CD14-positive monocyte (primary cell): ENCODE results near the gene PIP5K1B. TPM values are rescaled to one million over a fixed set of nuclear protein-coding genes. Genes with fewer than 3 reads are reported as not detected.

Experiments used
- DNase-seq, 3 donors: peaks; one replicate each; pipeline ENCODE4 v3.0.0-alpha.2; 2011 to 2022
- H2AFZ ChIP-seq: 2 replicates; pipeline ENCODE4 v1.6.0; 2012; ENCODE audit warnings: mild to moderate bottlenecking, low read depth, low read length, inconsistent platforms; ENCODE audit not compliant: insufficient read depth, poor library complexity, severe bottlenecking
- H3K27ac ChIP-seq, 2 donors: 1 replicate in 1 of 2; 2 replicates in 1 of 2; pipeline ENCODE4 v1.5.1; 2012 to 2013; ENCODE audit warnings: low read length in 2 of 2, control low read depth in 1 of 2, inconsistent platforms in 1 of 2, low read depth in 1 of 2, mild to moderate bottlenecking in 1 of 2
- H3K27me3 ChIP-seq, 2 donors: one replicate each; pipeline versions ENCODE4 v1.6.0 to v1.6.1; 2011 to 2013; ENCODE audit warnings: low read length in 2 of 2; ENCODE audit not compliant: control insufficient read depth in 2 of 2, insufficient read depth in 2 of 2
- H3K36me3 ChIP-seq, 2 donors: replicated peaks in 1 of 2; 1 replicate in 1 of 2; 2 replicates in 1 of 2; pipeline versions ENCODE4 v1.5.1 to v1.6.1; 2012 to 2013; ENCODE audit warnings: low read length in 2 of 2, control low read depth in 1 of 2, inconsistent platforms in 1 of 2, mild to moderate bottlenecking in 1 of 2; ENCODE audit not compliant: insufficient read depth in 2 of 2, control insufficient read depth in 1 of 2
- H3K4me1 ChIP-seq, 2 donors: 1 replicate in 1 of 2; 2 replicates in 1 of 2; pipeline versions ENCODE4 v1.5.1 to v1.6.1; 2012 to 2013; ENCODE audit warnings: low read length in 2 of 2, control low read depth in 1 of 2, inconsistent platforms in 1 of 2, mild to moderate bottlenecking in 1 of 2, moderate library complexity in 1 of 2; ENCODE audit not compliant: insufficient read depth in 2 of 2, control insufficient read depth in 1 of 2
- H3K4me2 ChIP-seq: replicated peaks from 2 replicates; pipeline ENCODE3; 2012; ENCODE audit warnings: low read length, moderate library complexity, mild to moderate bottlenecking; ENCODE audit not compliant: poor library complexity, severe bottlenecking; ENCODE audit errors: extremely low read depth
- H3K4me3 ChIP-seq, 3 experiments: fragments of 200-600 bp in 1 of 3; sonication (generic) in 1 of 3; replicated peaks in 1 of 3; 1 replicate in 2 of 3; 2 replicates in 1 of 3; pipeline ENCODE4 v1.5.1; 2011 to 2013; ENCODE audit warnings: low read length in 3 of 3, mild to moderate bottlenecking in 3 of 3, control low read depth in 2 of 3, low read depth in 2 of 3, inconsistent platforms in 1 of 3, moderate library complexity in 1 of 3
- H3K79me2 ChIP-seq: 2 replicates; pipeline ENCODE4 v1.6.0; 2012; ENCODE audit warnings: mild to moderate bottlenecking, control low read depth, inconsistent platforms, low read length, moderate library complexity; ENCODE audit not compliant: insufficient read depth
- H3K9ac ChIP-seq: 2 replicates; pipeline ENCODE4 v1.6.0; 2017; ENCODE audit warnings: low read length, mild to moderate bottlenecking; ENCODE audit not compliant: insufficient read depth, poor library complexity, severe bottlenecking
- H3K9me3 ChIP-seq, 2 donors: replicated peaks in 1 of 2; 1 replicate in 1 of 2; 2 replicates in 1 of 2; pipeline versions ENCODE4 v1.5.1 to v1.6.1; 2012 to 2013; ENCODE audit warnings: low read length in 2 of 2, control low read depth in 1 of 2; ENCODE audit not compliant: control insufficient read depth in 1 of 2, insufficient read depth in 1 of 2
- H4K20me1 ChIP-seq: 2 replicates; pipeline ENCODE4 v1.6.0; 2012; ENCODE audit warnings: mild to moderate bottlenecking, low read length, control low read depth, moderate library complexity; ENCODE audit not compliant: insufficient read depth
- H3K27ac Mint-ChIP-seq, 7 donors: one replicate each; pipeline ENCODE4 v1.8.0; 2020; ENCODE audit warnings: mild to moderate bottlenecking in 7 of 7, mixed read lengths in 7 of 7, moderate library complexity in 6 of 7, inconsistent platforms in 2 of 7
- H3K27me3 Mint-ChIP-seq, 3 donors: one replicate each; pipeline ENCODE4 v1.8.0; 2021 to 2022; ENCODE audit warnings: low read depth in 3 of 3, mild to moderate bottlenecking in 3 of 3, mixed read lengths in 3 of 3, moderate library complexity in 3 of 3, inconsistent platforms in 1 of 3
- H3K36me3 Mint-ChIP-seq, 2 donors: one replicate each; pipeline ENCODE4 v1.8.0; 2020; ENCODE audit warnings: mixed read lengths in 2 of 2, inconsistent platforms in 1 of 2, mild to moderate bottlenecking in 1 of 2
- H3K4me1 Mint-ChIP-seq: one replicate; pipeline ENCODE4 v1.8.0; 2020; ENCODE audit warnings: mild to moderate bottlenecking, mixed read lengths
- H3K4me3 Mint-ChIP-seq, 2 donors: one replicate each; pipeline ENCODE4 v1.8.0; 2020; ENCODE audit warnings: mild to moderate bottlenecking in 2 of 2, mixed read lengths in 2 of 2, moderate library complexity in 1 of 2
- H3K9me3 Mint-ChIP-seq, 7 donors: one replicate each; pipeline ENCODE4 v1.8.0; 2020 to 2022; ENCODE audit warnings: mixed read lengths in 7 of 7, mild to moderate bottlenecking in 6 of 7, moderate library complexity in 6 of 7, inconsistent platforms in 2 of 7
- CTCF ChIP-seq: fragments of 200-600 bp; IDR thresholded peaks from one replicate; pipeline ENCODE4 v1.8.0; 2022; ENCODE audit warnings: antibody characterized with exemption, mild to moderate bottlenecking
- WGBS: methylation state at CpG from one replicate; pipeline ENCODE4 v1.1.5; 2013; ENCODE audit warnings: missing lambda C conversion rate; ENCODE audit not compliant: insufficient coverage; 5-methylcytosine and 5-hydroxymethylcytosine counted together
- intact Hi-C, 2 donors: fragments of 100-400 bp; cut with micrococcal nuclease; formaldehyde crosslinking; loops; one replicate each; pipeline versions ENCODE4 v1.15.0 to v1.15.1; 2023
- polyA plus RNA-seq, 3 donors: library from polyadenylated mRNA; depleted of rRNA in 1 of 3; unstranded in 2 of 3; stranded (reverse) in 1 of 3; fragments of 300-500 nt in 2 of 3; fragments of >200 nt in 1 of 3; fragmentation: Illumina TruSeq in 2 of 3; gene quantifications; 1 replicate in 2 of 3; 2 replicates in 1 of 3; pipeline ENCODE4 v1.2.3, GENCODE V29; 2012 to 2021

Gene PIP5K1B
- polyA plus RNA-seq, 3 donors = 0.18 to 4.1 (median 0.87) TPM

GRCh38 chr9:68966496-68966944, 261.5 kb downstream of the PIP5K1B start:
- Histone ChIP-seq H3K4me3 (no peak overlapping the region), H3K27me3 (no peaks in the 10 kb centered on the region), H3K9me3 (no peaks in the 10 kb centered on the region), H2AFZ (no peak overlapping the region), H3K4me1 (peaks cover 12 to 13% of the 10 kb centered on the region in 2 donors), H3K79me2 (no peaks in the 10 kb centered on the region), H3K9ac (no peak overlapping the region), H3K4me2 (no peak overlapping the region), H3K36me3 (peaks cover 0 to 8% of the 10 kb centered on the region in 2 donors), H4K20me1 (peaks cover 35% of the 10 kb centered on the region), H3K27ac (peak overlapping the region in 1 of 2 donors; percentile 54)
- WGBS = no CpG with 5 or more reads among the region's 1 CpG
- peak overlapping the region in 1 of 7 donors; percentile 9 for H3K27ac Mint-ChIP-seq
- DNase-seq = no peak
- peaks cover 0 to 3% (median 0%) of the 10 kb centered on the region in 7 donors for H3K9me3 Mint-ChIP-seq
- peaks cover 13 to 23% of the 10 kb centered on the region in 2 donors for H3K36me3 Mint-ChIP-seq
- no peak for TF ChIP-seq CTCF
- H3K4me3 Mint-ChIP-seq = no peak overlapping the region
- intact Hi-C loops = no loop called here
- H3K4me1 Mint-ChIP-seq = peaks cover 18% of the 10 kb centered on the region
- peaks cover 0 to 2% (median 0%) of the 10 kb centered on the region in 3 donors for H3K27me3 Mint-ChIP-seq

- H4K20me1 ChIP-seq = peaks cover 37% of the 10 kb centered on the region
- intact Hi-C loops = no loop called here
- peaks cover 19% of the 10 kb centered on the region for H3K4me1 Mint-ChIP-seq
- H3K4me1 ChIP-seq = peaks cover 14 to 16% of the 10 kb centered on the region in 2 donors
- peaks cover 0 to 7% (median 3%) of the 10 kb centered on the region in 7 donors for H3K9me3 Mint-ChIP-seq
- no peaks in the 10 kb centered on the region for H3K9me3 ChIP-seq
- H3K36me3 ChIP-seq = peaks cover 3 to 14% of the 10 kb centered on the region in 2 donors
- H3K9ac ChIP-seq = no peak overlapping the region
- no peak overlapping the region for H3K4me3 Mint-ChIP-seq
- no peak for DNase-seq
- TF ChIP-seq CTCF = no peak
- H3K27me3 Mint-ChIP-seq = peaks cover 0 to 2% (median 0%) of the 10 kb centered on the region in 3 donors
- no peaks in the 10 kb centered on the region for H3K27me3 ChIP-seq
- H3K4me3 ChIP-seq = no peak overlapping the region
- no peak overlapping the region for H3K4me2 ChIP-seq
- H3K27ac Mint-ChIP-seq = peak overlapping the region in 3 of 7 donors; percentile 7 to 64 (median 52)
- WGBS = 100% methylated on average over 1 of the region's 1 CpG
- H3K36me3 Mint-ChIP-seq = peaks cover 22 to 32% of the 10 kb centered on the region in 2 donors
- H3K27ac ChIP-seq = peak overlapping the region in 1 of 2 donors; percentile 54
- no peak overlapping the region for H2AFZ ChIP-seq
- peaks cover 5% of the 10 kb centered on the region for H3K79me2 ChIP-seq
Measured at GRCh38 chr9:68967800-68968199, 262.8 kb downstream of the PIP5K1B start.
